BLaER1 treated with 17β-estradiol and CSF1 and Interleukin-3, amounts not matched to agents 10 nM and 100 nM (cell line): ENCODE results near the gene CNTRL.
A peak's percentile ranks its signal among the peaks of the same experiment; 100 is the strongest.
"Not testable (repeated sequence)": the region's sequence is repeated elsewhere in the genome, so short reads cannot be mapped to it uniquely, and the experiment has no call there.

Source experiments
- H3K27ac ChIP-seq, 11 experiments: shearing (Covaris generic); formaldehyde crosslinking; 2 replicates each; pipeline ENCODE4 v1.8.1; 2022
- H3K27me3 ChIP-seq, 11 experiments: shearing (Covaris generic); formaldehyde crosslinking; 2 replicates each; pipeline ENCODE4 v1.8.1; 2022
- H3K36me3 ChIP-seq, 11 experiments: shearing (Covaris generic); formaldehyde crosslinking; 2 replicates each; pipeline ENCODE4 v1.8.1; 2022
- H3K4me1 ChIP-seq, 10 experiments: shearing (Covaris generic); formaldehyde crosslinking; 2 replicates each; pipeline ENCODE4 v1.8.1; 2022
- H3K4me2 ChIP-seq, 11 experiments: shearing (Covaris generic); formaldehyde crosslinking; 2 replicates each; pipeline ENCODE4 v1.8.1; 2022
- H3K4me3 ChIP-seq, 10 experiments: shearing (Covaris generic); formaldehyde crosslinking; 2 replicates each; pipeline ENCODE4 v1.8.1; 2022
- H3K9ac ChIP-seq, 11 experiments: shearing (Covaris generic); formaldehyde crosslinking; 2 replicates each; pipeline ENCODE4 v1.8.1; 2022
- H3K9me3 ChIP-seq, 11 experiments: shearing (Covaris generic); formaldehyde crosslinking; replicated peaks in 1 of 11; 2 replicates each; pipeline ENCODE4 v1.8.1; 2022
- H4K20me1 ChIP-seq, 11 experiments: shearing (Covaris generic); formaldehyde crosslinking; 2 replicates each; pipeline ENCODE4 v1.8.1; 2022
- Cebpa-rat ChIP-seq, 11 experiments: shearing (Covaris generic); IDR thresholded peaks; 2 replicates each; pipeline ENCODE4 v1.8.1; 2022

Gene CNTRL

GRCh38 chr9:121115466-121115865 is 40.7 kb downstream of the CNTRL start:
- Histone ChIP-seq H4K20me1 (no peaks in the 10 kb centered on the region), H3K9ac (no peak overlapping the region), H3K4me2 (peak overlapping the region in 1 of 11 experiments; percentile 27; a peak in 1 of 22 replicates), H3K9me3 (no peaks in the 10 kb centered on the region), H3K36me3 (peaks cover 15 to 91% (median 53%) of the 10 kb centered on the region in 11 experiments; a peak in 21 of 22 replicates), H3K4me1 (peaks cover 2 to 13% (median 3%) of the 10 kb centered on the region in 10 experiments; a peak in 19 of 20 replicates), H3K27ac (no peak overlapping the region), H3K4me3 (no peak overlapping the region), H3K27me3 (no peaks in the 10 kb centered on the region)
- no peak for TF ChIP-seq Cebpa-rat (IDR thresholded peaks at IDR 0.05)

- Histone ChIP-seq H3K9ac (no peak overlapping the region), H3K27ac (no peak overlapping the region), H3K4me1 (peaks cover 20 to 33% (median 24%) of the 10 kb centered on the region in 10 experiments), H4K20me1 (no peaks in the 10 kb centered on the region), H3K4me3 (no peak overlapping the region), H3K9me3 (no peaks in the 10 kb centered on the region), H3K4me2 (no peak overlapping the region), H3K36me3 (peaks cover 9 to 68% (median 39%) of the 10 kb centered on the region in 11 experiments; a peak in 21 of 22 replicates), H3K27me3 (no peaks in the 10 kb centered on the region)
- no peak for TF ChIP-seq Cebpa-rat (IDR thresholded peaks at IDR 0.05)
Measured at GRCh38 chr9:121118266-121118665, 43.5 kb downstream of the CNTRL start.

GRCh38 chr9:121120386-121120785 is 45.6 kb downstream of the CNTRL start:
- Histone ChIP-seq H3K36me3 (peaks cover 19 to 68% (median 46%) of the 10 kb centered on the region in 11 experiments; a peak in 20 of 22 replicates), H3K27ac (peak overlapping the region in 10 of 11 experiments; percentile 48 to 90 (median 87); a peak in 18 of 22 replicates), H3K9me3 (no peaks in the 10 kb centered on the region), H4K20me1 (no peaks in the 10 kb centered on the region), H3K27me3 (no peaks in the 10 kb centered on the region), H3K4me2 (peak overlapping the region; percentile 43 to 91 (median 81); a peak in 16 of 22 replicates), H3K4me3 (no peak overlapping the region), H3K9ac (peak overlapping the region in 2 of 11 experiments; percentile 73 to 77; a peak in 2 of 22 replicates), H3K4me1 (peaks cover 21 to 32% (median 23%) of the 10 kb centered on the region in 10 experiments)
- no peak for TF ChIP-seq Cebpa-rat (IDR thresholded peaks at IDR 0.05)

GRCh38 chr9:121121582-121122087 is 46.9 kb downstream of the CNTRL start:
- Histone ChIP-seq H3K4me1 (peaks cover 21 to 31% (median 23%) of the 10 kb centered on the region in 10 experiments), H4K20me1 (no peaks in the 10 kb centered on the region), H3K27me3 (no peaks in the 10 kb centered on the region), H3K9me3 (peaks cover 0 to 2% (median under 1%) of the 10 kb centered on the region in 11 experiments; a peak in 10 of 22 replicates), H3K9ac (peak overlapping the region; percentile 42 to 81 (median 73)), H3K36me3 (peaks cover 23 to 68% (median 49%) of the 10 kb centered on the region in 11 experiments), H3K4me2 (peak overlapping the region; percentile 68 to 91 (median 85); a peak in 20 of 22 replicates), H3K4me3 (peak overlapping the region; percentile 45 to 66 (median 55)), H3K27ac (peak overlapping the region; percentile 32 to 90 (median 86); a peak in 21 of 22 replicates)
- peak; percentile 43 to 99 (median 94); a peak in 21 of 22 replicates for TF ChIP-seq Cebpa-rat (IDR thresholded peaks at IDR 0.05)

- Histone ChIP-seq H3K27ac (peak overlapping the region; percentile 32 to 90 (median 86); a peak in 21 of 22 replicates), H3K4me2 (peak overlapping the region; percentile 68 to 91 (median 85)), H3K9ac (peak overlapping the region; percentile 42 to 81 (median 73)), H3K4me3 (peak overlapping the region; percentile 45 to 66 (median 55)), H3K4me1 (peaks cover 21 to 31% (median 23%) of the 10 kb centered on the region in 10 experiments), H4K20me1 (no peaks in the 10 kb centered on the region), H3K9me3 (peaks cover 0 to 10% (median 8%) of the 10 kb centered on the region in 11 experiments; a peak in 19 of 22 replicates), H3K36me3 (peaks cover 30 to 68% (median 55%) of the 10 kb centered on the region in 11 experiments), H3K27me3 (no peaks in the 10 kb centered on the region)
- no peak for TF ChIP-seq Cebpa-rat (IDR thresholded peaks at IDR 0.05)
Measured at GRCh38 chr9:121122246-121123032, 47.7 kb downstream of the CNTRL start.

- no peak for TF ChIP-seq Cebpa-rat (IDR thresholded peaks at IDR 0.05)
- no peak overlapping the region for H3K4me3 ChIP-seq
- 0 out of 22 replicates have a peak overlapping the region, but pooled peaks of 1 of the 11 experiments have one; percentile 89 for H3K4me2 ChIP-seq
- no peak overlapping the region for H3K27ac ChIP-seq
- peaks cover 0 to 15% (median 12%) of the 10 kb centered on the region in 11 experiments; a peak in 19 of 22 replicates for H3K9me3 ChIP-seq
- H3K36me3 ChIP-seq: peaks cover 30 to 61% (median 50%) of the 10 kb centered on the region in 11 experiments
- H3K4me1 ChIP-seq: peaks cover 21 to 31% (median 23%) of the 10 kb centered on the region in 10 experiments
- no peaks in the 10 kb centered on the region for H3K27me3 ChIP-seq
- H3K9ac ChIP-seq: no peak overlapping the region
- no peaks in the 10 kb centered on the region for H4K20me1 ChIP-seq
Measured at GRCh38 chr9:121123816-121124535, 49.2 kb downstream of the CNTRL start.

GRCh38 chr9:121125590-121125989 is 50.8 kb downstream of the CNTRL start:
- Histone ChIP-seq H4K20me1 (no peaks in the 10 kb centered on the region), H3K27me3 (no peaks in the 10 kb centered on the region), H3K4me3 (no peak overlapping the region), H3K4me1 (peaks cover 17 to 29% (median 20%) of the 10 kb centered on the region in 10 experiments), H3K36me3 (peaks cover 26 to 52% (median 42%) of the 10 kb centered on the region in 11 experiments), H3K9me3 (peaks cover 0 to 15% (median 12%) of the 10 kb centered on the region in 11 experiments; a peak in 19 of 22 replicates), H3K27ac (no peak overlapping the region), H3K4me2 (no peak overlapping the region), H3K9ac (no peak overlapping the region)
- TF ChIP-seq Cebpa-rat (IDR thresholded peaks at IDR 0.05): no peak

- peaks cover 34 to 71% (median 56%) of the 10 kb centered on the region in 11 experiments for H3K36me3 ChIP-seq
- H3K27ac ChIP-seq, H3K27me3 ChIP-seq, H3K9ac ChIP-seq, H3K4me3 ChIP-seq: not testable (repeated sequence)
- peaks cover 0 to 15% (median 12%) of the 10 kb centered on the region in 11 experiments; a peak in 19 of 22 replicates for H3K9me3 ChIP-seq
- peaks cover 0 to 10% (median 0%) of the 10 kb centered on the region in 11 experiments; a peak in 2 of 22 replicates for H4K20me1 ChIP-seq
- H3K4me1 ChIP-seq: peaks cover 0 to 13% (median 0%) of the 10 kb centered on the region in 10 experiments; a peak in 2 of 20 replicates
- H3K4me2 ChIP-seq: peak overlapping the region in 3 of 11 experiments; percentile 24 to 35 (median 33); a peak in 3 of 22 replicates
Measured at GRCh38 chr9:121129384-121129783, 54.6 kb downstream of the CNTRL start.
